Erythroblast (primary cell): ENCODE results near the gene SPTLC3.

ENCODE experiments used
- GATA1 ChIP-seq: IDR thresholded peaks from 2 replicates; pipeline ENCODE4 v1.6.1; 2011; ENCODE audit warnings: low read depth, mild to moderate bottlenecking, control low read depth, low read length, moderate library complexity
- POLR2A ChIP-seq: IDR thresholded peaks from 2 replicates; pipeline ENCODE4 v1.6.1; 2011; ENCODE audit warnings: mild to moderate bottlenecking, low read length

- TF ChIP-seq POLR2A (no peak), GATA1 (no peak)
These were observed 203.3 kb downstream of the SPTLC3 start for GRCh38 chr20:13211956-13212618.
